Breast epithelium (tissue), 4 donors: ENCODE data around the gene DKK3. TPM values are rescaled to one million over a fixed set of nuclear protein-coding genes. Genes with fewer than 3 reads are reported as not detected.

Experiments used
- DNase-seq, 2 donors: peaks; one replicate each; pipeline ENCODE4 v3.0.0-alpha.2; 2019; ENCODE audit warnings: low spot score in 2 of 2
- H3K27ac ChIP-seq, 2 donors: fragments of 200-600 bp; sonication (generic) in 1 of 2; one replicate each; pipeline ENCODE4 v1.5.1; 2016 to 2019; ENCODE audit warnings: mild to moderate bottlenecking in 1 of 2
- H3K27me3 ChIP-seq, 2 donors: fragments of 200-600 bp; sonication (generic) in 1 of 2; one replicate each; pipeline versions ENCODE4 v1.5.1 to v1.6.0; 2017 to 2019; ENCODE audit warnings: control low read depth in 1 of 2, mild to moderate bottlenecking in 1 of 2
- H3K36me3 ChIP-seq: fragments of 200-600 bp; one replicate; pipeline ENCODE4 v1.5.1; 2019
- H3K4me1 ChIP-seq, 2 donors: fragments of 200-600 bp; sonication (generic); one replicate each; pipeline ENCODE4 v1.5.1; 2016 to 2019; ENCODE audit warnings: control low read depth in 1 of 2
- H3K4me3 ChIP-seq, 3 donors: fragments of 200-600 bp; sonication (generic); 1 replicate in 2 of 3; 2 replicates in 1 of 3; pipeline ENCODE4 v1.5.1; 2016 to 2019; ENCODE audit warnings: mild to moderate bottlenecking in 3 of 3, moderate library complexity in 2 of 3
- H3K9me3 ChIP-seq, 2 donors: fragments of 200-600 bp; sonication (generic) in 1 of 2; one replicate each; pipeline ENCODE4 v1.5.1; 2016 to 2019; ENCODE audit warnings: control low read depth in 1 of 2
- POLR2A ChIP-seq: fragments of 450-650 bp; IDR thresholded peaks from one replicate; pipeline ENCODE4 v1.6.1; 2016; ENCODE audit warnings: antibody characterized with exemption, mild to moderate bottlenecking, moderate library complexity
- POLR2AphosphoS5 ChIP-seq, 3 donors: sonication (generic); formaldehyde crosslinking; IDR thresholded peaks; one replicate each; pipeline ENCODE4 v1.6.1; 2017; ENCODE audit warnings: antibody characterized with exemption in 3 of 3
- intact Hi-C: fragments of 100-400 bp; cut with DNase I; formaldehyde crosslinking; loops from one replicate; pipeline ENCODE4 v1.15.1; 2023; ENCODE audit warnings: low total_unique reads
- total RNA-seq, 3 donors: library from RNA; depleted of rRNA; stranded (reverse); fragments of >200 nt; gene quantifications; one replicate each; pipeline ENCODE4 v1.1.0, GENCODE V29; 2016
- TF ChIP-seq, protein P1 (sequence below), 3 donors: fragments of 450-650 bp; IDR thresholded peaks; one replicate each; pipeline ENCODE4 v1.5.1; 2016 to 2017; ENCODE audit warnings: antibody characterized with exemption in 3 of 3, mild to moderate bottlenecking in 3 of 3, moderate library complexity in 3 of 3

The DKK3 gene
- total RNA-seq, 3 donors from 2014 or later = 18.2 to 88.5 (median 87.1) TPM

DNA sequence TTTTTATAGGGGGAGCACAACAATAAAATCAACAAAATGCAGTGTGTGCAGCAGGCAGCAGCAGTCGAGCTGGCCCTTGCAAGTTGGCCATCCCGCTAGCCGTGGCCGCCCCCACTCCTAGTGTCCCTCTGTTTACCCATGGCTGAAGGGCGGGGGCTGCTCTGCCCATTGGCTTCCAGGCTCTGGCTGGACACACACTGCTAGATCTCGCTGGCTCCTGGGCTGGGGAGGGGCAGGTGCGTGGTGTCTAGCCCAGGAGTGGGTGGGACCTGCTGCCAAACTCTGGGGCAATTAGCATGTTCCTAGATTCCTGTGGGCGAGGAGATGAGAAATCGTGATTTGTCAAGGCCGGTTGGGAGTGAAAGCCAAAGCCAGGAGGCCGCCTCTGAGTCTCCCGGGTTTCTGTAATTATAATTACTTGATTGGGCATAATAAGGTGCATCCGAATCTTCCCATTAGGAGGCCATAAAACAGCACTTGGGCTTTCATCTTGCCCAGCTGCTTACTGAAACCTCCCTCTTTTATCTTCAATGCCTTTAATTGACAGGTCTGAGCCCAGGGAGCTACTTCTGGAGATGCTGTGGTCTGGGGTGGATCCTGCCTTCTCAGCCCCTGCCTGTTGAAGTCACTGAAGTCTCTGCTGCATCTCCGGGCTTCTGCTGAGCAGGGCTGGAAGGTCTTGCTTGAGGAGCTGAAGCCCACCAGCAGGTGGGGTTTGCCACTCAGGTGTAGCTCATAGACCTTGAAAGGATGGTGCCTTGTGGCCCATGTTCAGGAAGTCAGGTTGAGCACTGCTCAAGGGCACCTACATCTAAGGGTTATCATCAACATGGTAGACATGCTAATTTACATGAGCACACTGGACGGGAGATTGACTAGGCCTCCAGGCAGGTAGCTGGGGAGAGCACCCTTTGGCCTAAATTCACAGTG is 44.5 kb upstream of the DKK3 start:
- no peaks in the 10 kb centered on the region for H3K27me3 ChIP-seq
- H3K27ac ChIP-seq = no peak overlapping the region
- H3K9me3 ChIP-seq = no peaks in the 10 kb centered on the region
- DNase-seq = no peak
- H3K4me3 ChIP-seq = no peak overlapping the region
- intact Hi-C loops = no loop called here
- no peaks in the 10 kb centered on the region for H3K36me3 ChIP-seq
- TF ChIP-seq, protein P1, sequence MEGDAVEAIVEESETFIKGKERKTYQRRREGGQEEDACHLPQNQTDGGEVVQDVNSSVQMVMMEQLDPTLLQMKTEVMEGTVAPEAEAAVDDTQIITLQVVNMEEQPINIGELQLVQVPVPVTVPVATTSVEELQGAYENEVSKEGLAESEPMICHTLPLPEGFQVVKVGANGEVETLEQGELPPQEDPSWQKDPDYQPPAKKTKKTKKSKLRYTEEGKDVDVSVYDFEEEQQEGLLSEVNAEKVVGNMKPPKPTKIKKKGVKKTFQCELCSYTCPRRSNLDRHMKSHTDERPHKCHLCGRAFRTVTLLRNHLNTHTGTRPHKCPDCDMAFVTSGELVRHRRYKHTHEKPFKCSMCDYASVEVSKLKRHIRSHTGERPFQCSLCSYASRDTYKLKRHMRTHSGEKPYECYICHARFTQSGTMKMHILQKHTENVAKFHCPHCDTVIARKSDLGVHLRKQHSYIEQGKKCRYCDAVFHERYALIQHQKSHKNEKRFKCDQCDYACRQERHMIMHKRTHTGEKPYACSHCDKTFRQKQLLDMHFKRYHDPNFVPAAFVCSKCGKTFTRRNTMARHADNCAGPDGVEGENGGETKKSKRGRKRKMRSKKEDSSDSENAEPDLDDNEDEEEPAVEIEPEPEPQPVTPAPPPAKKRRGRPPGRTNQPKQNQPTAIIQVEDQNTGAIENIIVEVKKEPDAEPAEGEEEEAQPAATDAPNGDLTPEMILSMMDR (IDR thresholded peaks at IDR 0.05) = no peak
- no peak for TF ChIP-seq POLR2A
- TF ChIP-seq POLR2AphosphoS5 (IDR thresholded peaks at IDR 0.05) = no peak
- no peaks in the 10 kb centered on the region for H3K4me1 ChIP-seq

DNA sequence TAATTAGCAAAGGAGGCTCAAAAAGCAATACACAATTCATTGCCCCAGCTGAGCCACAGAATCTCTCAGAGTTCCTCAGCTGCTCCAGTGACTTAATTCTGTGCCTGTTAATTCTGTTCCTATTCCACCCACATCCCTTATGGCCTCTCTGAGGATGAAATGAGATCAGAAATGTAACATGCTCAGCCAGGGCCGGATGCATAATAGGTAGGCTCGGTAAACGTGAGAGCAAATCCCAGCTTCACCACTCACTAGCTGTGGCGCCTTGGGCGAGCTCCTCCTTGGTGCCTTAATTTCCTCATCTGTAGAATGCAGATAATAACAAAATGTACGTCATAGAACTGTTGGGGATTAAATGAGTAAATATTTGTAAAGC is 42.8 kb upstream of the DKK3 start:
- Histone ChIP-seq H3K27ac (no peak overlapping the region), H3K4me1 (no peaks in the 10 kb centered on the region), H3K9me3 (no peaks in the 10 kb centered on the region), H3K36me3 (no peaks in the 10 kb centered on the region), H3K27me3 (no peaks in the 10 kb centered on the region), H3K4me3 (no peak overlapping the region)
- TF ChIP-seq, protein P1 (IDR thresholded peaks at IDR 0.05) = no peak
- TF ChIP-seq POLR2AphosphoS5 (IDR thresholded peaks at IDR 0.05) (no peak), POLR2A (no peak)
- no peak for DNase-seq
- intact Hi-C loops = no loop called here

GRCh38 chr11:12050470-12051286 is 42.3 kb upstream of the DKK3 start:
- Histone ChIP-seq H3K4me1 (no peaks in the 10 kb centered on the region), H3K36me3 (no peaks in the 10 kb centered on the region), H3K27me3 (no peaks in the 10 kb centered on the region), H3K27ac (peak overlapping the region in 1 of 2 donors; percentile 33), H3K4me3 (no peak overlapping the region), H3K9me3 (no peaks in the 10 kb centered on the region)
- DNase-seq = no peak
- TF ChIP-seq, protein P1 (IDR thresholded peaks at IDR 0.05) = no peak
- TF ChIP-seq POLR2A (no peak), POLR2AphosphoS5 (IDR thresholded peaks at IDR 0.05) (no peak)
- intact Hi-C loops = no loop called here

- Histone ChIP-seq H3K27ac (no peak overlapping the region), H3K4me3 (no peak overlapping the region), H3K4me1 (peaks cover 0 to 8% of the 10 kb centered on the region in 2 donors), H3K36me3 (no peaks in the 10 kb centered on the region), H3K9me3 (no peaks in the 10 kb centered on the region), H3K27me3 (no peaks in the 10 kb centered on the region)
- DNase-seq = no peak
- intact Hi-C loops = loop anchor here (5.0 to 10.0 kb wide), 3 partner anchors 114 to 233 kb away; no protein-coding TSS in a partner anchor
- TF ChIP-seq POLR2A = no peak
These were observed 40.7 kb upstream of the DKK3 start for GRCh38 chr11:12048936-12049790.

- TF ChIP-seq POLR2A (no peak), POLR2AphosphoS5 (IDR thresholded peaks at IDR 0.05) (no peak)
- TF ChIP-seq, protein P1 (IDR thresholded peaks at IDR 0.05) = no peak
- H3K36me3 ChIP-seq = no peaks in the 10 kb centered on the region
- no peak overlapping the region for H3K4me3 ChIP-seq
- peaks cover 0 to 9% of the 10 kb centered on the region in 2 donors for H3K4me1 ChIP-seq
- no peak for DNase-seq
- no peak overlapping the region for H3K27ac ChIP-seq
- H3K9me3 ChIP-seq = no peaks in the 10 kb centered on the region
- intact Hi-C loops = loop anchor here (5.0 to 10.0 kb wide), 3 partner anchors 112 to 236 kb away; no protein-coding TSS in a partner anchor
- H3K27me3 ChIP-seq = no peaks in the 10 kb centered on the region
These were observed 38.3 kb upstream of the DKK3 start for GRCh38 chr11:12046636-12047236.
